NCI-H2107 treated with DMSO at 0.1 percent for 48 hours (cell line): ENCODE results near the gene TMEM120B.

Source experiments
- DNase-seq: peaks from one replicate; lab custom pipeline; 2025; ENCODE audit not compliant: unreplicated experiment; lab: John Stamatoyannopoulos, UW

TMEM120B gene

DNA sequence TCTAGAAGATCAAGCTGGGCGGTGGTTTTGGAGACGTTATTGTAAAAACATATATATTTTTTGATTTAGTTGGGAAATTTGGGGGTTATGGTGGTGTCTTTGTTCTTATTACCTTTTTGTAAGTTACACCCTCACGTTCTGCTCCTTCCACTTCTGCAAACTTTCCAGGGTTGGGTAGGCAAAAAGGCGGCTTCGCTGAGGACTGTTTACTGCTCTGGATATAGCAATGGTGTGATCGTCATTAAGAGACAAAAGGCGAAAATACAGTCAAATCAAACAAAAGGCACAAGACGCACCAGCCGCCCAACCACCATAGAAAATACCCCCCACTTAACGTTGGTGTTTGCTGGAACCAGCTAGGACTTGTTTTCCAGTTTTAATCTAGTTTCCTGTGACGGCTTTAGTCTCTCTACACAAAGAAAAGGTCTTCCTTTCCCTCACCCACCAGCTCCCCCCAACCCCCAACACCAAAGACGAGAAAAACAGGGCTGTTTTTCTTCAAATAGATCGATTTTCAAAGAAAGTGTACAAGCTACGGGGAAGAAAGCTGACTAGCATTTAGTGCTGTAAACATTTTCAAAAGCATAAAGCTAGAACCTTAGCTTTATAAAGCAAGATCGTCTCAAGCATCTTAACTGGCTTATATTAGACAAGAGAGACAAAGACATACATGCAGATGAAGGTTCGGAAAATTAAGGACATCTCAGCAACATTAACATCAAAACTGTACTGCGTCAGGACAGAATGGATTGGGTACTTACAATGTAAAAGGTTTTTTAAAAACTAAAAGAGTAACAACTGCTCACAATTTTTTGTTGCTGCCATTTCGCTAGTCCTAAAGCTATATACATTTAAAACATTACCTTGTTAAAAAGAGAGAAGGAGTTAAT, 89.3 kb downstream of the TMEM120B start:
- peak; percentile 87 for DNase-seq

DNA sequence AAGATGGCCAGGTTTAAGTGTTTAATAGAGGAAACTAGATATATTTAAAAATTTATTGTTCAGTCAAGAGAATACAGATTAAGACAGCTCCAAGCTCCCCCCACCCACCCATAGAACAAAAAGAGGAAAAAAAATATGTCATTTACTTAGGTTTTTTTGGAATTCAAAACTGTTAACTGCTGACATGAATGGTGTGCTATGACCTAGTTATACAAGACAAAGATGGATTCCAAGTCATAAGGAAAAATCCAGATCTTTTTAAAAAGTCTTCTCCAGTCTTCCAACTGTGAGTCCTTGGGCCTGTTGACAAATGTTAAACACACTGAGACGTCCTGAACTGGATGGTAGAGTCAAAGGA, 89.9 kb downstream of the TMEM120B start:
- DNase-seq, result no peak

DNA sequence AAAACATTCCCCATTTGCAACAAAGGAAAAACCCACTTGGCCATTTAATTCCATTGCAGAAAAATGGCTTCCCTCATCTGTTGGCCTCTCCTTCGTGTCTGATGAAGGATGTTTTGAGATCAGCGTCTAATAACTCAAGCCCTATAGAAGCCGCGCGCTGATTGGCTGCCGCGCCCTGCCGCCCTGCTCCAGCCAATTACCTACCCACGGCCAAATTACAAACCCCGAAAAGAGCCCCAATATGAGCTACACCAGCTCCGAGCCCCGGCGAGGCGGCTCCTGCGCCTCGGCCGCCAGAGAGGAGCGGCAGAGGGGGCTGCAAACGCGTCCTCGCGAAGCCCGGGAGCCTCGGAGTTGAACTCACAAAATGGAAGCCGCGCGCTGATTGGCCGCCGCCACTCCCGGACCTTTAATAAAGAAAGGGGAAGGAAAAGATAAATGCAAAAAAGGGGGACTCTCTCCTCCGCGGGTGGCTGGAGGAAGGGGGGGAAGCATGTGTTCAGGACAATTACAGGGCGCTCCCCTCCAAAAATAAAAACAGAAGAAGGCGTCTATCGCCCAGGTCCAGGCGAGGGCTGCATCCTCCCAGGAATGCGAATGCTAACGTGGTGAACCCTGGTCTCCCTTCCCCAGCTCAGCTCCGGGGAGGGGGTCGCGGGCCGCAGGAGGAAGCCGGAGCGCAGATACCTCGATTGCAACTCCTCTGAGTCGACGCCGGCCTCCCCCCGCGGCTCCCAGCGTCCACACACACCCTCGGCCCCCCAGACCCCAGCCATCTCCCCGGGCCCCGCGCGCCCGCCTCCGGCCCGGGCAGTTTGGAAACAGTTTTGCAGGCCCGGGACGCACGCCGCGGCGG, 90.5 kb downstream of the TMEM120B start:
- peak; percentile 96 for DNase-seq

DNA sequence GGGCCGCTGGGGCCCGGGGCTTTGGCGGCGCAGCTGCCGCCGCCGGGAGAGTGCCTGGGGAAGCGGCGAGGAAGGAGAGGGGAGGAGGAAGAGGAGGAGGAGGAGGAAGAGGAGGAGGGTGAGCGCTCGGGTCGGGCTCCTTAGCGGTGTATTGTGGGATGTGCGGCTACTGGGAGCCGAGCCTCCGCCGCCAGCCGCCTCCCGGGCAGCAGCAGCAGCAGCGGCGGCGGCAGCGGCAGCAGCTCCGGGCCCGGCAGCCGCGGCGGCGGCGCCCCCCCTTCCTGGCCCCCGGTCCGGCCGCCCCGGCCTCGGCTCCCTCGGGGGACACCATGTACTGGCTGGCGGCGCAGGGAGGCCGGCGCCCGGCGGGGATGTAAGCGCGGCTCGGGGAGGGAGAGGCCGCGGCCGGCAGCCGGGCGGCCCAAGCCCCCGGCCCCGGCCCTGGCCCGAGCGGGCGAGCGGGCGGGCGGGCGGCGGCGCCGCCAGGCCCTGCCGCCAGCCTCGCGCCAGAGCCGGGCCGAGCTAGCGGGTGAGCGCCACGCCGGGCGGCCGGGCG, 91.4 kb downstream of the TMEM120B start, which contains the start of gene SETD1B:
Gene SETD1B (plus strand): TSS at position 149 of the 556 bp plus-strand sequence. CDS start 729 bp downstream, outside the sequence.
- DNase-seq, result no peak

DNA sequence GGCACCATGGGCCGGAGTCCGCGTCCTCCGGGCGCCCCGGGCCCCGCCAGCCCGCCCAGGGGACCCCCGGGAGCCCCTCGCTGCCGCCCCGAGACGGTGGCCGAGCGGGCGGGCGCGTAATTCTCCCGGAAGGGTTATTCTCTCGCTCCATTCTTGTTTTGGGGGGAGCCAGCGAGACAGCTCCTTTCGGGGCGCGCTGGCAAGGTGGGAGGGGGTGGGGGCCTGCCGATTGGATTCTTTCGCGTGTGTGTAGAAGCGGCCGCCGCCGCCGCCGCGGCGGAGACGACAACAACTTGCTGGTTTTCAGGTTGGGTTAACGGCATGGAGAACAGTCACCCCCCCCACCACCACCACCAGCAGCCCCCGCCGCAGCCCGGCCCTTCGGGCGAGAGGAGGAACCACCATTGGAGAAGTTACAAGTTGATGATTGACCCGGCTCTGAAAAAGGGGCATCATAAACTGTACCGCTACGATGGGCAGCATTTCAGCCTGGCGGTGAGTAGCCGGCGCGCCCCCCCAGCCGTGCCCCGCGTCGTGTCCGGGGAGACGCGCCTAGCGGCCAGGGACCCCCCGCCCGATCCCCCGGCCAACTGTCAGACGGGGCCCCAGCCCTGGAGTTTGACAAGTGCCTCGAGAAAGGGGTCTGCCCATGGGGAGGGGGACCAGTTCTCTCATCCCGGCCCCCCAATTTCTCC, 92.0 kb downstream of the TMEM120B start:
- DNase-seq, result peak; percentile 29

DNA sequence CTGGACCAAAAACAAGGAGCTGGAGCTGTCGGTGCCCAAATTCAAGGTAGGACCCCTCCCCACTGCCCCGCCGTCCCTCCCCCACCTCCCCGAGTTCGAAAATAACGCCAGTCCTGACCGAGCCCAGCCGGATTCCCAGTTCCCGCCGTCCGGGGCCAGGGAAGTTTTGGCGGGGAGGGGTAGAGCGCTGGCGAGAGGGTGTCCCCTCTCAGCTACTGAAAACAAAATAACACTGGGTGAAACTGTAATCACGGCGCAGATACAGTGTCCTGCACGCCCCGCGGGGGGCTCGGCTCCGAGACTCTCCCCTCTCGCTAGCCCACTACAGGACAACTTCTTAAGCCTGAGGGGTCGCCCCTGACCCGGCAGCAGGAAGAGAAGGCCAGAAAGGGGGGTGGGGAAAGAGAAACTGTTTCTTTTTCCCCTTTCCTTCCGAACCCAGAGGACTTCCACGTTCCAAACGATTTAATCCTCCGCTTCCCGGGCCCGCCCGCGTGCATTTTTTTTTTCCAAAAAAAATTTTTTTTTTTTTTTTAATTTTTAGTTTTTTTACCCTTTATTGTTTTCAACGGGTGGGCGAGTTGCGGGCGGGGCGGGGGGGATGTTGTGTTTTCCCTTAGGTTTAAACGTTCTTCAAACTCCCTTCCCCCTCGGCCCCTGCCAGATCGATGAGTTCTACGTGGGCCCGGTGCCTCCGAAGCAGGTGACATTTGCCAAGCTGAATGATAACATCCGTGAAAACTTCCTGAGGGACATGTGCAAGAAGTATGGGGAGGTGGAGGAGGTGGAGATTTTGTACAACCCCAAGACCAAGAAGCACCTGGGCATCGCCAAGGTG, 92.8 kb downstream of the TMEM120B start:
- DNase-seq, result no peak

DNA sequence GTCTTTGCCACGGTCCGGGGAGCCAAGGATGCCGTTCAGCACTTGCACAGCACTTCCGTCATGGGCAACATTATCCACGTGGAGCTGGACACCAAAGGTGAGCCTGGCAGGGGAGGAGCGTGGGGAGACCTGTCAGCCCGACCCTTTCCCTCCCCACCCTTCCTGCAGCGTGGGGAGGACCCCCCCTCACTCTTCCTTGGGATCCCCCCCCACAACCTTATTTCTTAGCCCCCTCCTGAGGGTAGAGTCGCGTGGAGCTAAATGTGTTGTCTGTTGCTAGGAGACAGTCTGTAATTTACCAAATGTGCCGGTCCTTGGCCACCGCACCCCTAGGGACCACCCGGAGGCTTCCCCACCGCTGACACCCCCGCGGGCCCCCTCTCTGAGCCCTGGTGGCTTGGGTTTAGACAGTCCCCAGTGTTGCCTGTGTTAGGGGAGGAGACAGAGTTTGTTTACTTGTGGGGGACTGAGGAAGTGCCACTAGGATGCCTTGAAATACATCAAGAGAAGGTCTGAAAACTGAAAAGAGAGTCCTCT, 93.5 kb downstream of the TMEM120B start:
- no peak for DNase-seq

DNA sequence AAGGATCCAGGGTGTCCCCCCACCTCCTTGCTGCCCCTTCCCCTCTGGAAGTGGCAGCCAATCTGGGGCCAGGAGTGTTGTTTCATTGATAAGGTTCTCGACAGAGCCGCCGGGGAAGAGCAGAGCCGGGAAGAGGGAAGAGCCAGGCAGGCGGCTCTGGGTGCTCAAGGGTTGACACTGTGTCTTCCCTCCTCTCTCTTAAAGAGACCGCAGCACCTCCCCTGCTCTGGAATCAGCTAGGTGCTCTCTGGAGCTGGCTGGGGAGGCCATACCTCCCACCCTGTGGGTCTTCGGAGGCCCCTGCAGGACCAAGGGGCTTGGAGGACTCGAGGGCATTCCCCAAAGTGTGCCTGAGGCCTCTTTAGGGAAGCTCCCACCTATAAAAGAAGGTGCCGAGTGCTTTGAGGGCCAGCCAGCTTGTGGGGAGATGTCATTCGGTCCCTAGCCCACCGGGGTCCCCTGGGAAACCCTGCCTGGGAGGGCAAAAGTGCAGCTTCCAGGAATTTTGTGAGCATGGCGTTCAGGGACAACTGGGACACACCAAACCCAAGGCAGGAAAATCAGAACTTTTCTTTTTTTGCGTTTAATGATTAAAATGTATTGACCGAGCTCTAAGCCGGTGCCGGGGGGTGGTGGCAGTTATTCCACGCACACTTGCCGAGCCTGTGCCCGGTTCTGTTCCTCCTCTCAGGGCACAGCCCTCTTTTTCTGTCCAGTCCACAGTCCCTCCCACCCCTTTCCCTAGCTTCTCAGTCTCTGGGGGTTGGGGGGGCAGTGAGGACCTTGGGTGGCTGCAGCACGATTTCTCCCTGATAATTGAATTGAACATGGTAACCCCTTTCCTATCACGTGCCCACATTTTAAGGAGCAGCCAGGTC, 94.2 kb downstream of the TMEM120B start:
- no peak for DNase-seq

DNA sequence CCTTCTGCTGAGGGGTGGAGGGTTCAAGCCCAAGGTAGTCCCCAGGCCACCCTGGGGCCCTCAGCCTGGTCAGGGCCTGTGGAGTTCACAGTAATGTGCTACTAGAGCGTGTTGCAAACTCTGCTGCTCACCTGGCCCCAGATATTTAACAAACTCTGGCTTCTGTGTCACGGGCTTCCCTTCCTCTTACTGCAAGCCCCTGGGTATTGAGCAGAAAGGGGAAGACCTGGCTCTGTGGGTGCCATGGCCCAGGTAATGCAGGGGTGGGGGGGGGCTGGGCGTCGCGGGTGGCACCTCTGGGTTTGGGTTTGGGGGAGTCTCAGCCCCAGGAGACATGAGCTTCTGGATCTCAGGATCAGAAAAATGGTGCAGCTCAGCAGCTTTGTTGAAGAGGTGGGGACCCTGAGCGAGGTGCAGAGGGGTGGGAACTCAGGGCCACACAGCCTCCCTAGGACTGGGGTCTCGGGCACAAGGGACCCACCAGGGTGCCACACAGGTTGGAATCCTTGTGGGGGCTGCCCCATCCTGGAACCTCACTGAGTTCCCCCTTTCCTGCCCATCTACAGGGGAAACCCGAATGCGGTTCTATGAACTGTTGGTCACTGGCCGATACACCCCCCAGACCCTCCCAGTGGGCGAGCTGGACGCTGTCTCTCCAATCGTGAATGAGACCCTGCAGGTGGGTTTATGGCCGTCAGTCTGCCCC, 95.2 kb downstream of the TMEM120B start:
- no peak for DNase-seq

DNA sequence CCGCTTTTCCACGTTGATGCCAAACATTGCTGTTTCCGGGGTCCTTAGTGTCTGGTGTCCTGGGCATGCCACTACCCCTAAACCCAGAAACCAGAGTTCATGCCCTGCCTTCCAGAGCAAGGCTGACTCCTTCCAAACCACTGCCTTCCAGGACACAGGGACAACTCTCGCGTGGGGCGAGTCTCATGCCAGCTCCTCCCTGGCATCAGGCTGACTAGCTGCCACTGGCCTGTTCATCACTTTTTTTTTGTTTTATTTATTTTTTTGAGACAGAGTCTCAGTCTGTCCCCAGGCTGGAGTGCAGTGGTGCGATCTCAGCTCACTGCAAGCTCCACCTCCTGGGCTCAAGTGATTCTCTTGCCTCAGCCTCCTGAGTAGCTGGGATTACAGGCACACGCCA, 96.1 kb downstream of the TMEM120B start:
- no peak for DNase-seq

DNA sequence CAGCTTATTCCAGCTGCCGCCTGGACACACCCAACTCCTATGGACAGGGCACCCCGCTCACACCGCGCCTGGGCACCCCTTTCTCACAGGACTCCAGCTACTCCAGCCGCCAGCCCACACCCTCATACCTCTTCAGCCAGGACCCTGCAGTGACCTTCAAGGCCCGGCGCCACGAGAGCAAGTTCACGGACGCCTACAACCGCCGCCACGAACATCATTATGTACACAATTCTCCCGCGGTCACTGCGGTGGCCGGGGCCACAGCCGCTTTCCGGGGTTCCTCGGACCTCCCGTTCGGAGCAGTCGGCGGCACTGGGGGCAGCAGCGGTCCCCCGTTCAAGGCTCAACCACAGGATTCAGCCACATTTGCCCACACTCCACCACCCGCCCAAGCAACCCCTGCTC, 97.2 kb downstream of the TMEM120B start:
- no peak for DNase-seq

DNA sequence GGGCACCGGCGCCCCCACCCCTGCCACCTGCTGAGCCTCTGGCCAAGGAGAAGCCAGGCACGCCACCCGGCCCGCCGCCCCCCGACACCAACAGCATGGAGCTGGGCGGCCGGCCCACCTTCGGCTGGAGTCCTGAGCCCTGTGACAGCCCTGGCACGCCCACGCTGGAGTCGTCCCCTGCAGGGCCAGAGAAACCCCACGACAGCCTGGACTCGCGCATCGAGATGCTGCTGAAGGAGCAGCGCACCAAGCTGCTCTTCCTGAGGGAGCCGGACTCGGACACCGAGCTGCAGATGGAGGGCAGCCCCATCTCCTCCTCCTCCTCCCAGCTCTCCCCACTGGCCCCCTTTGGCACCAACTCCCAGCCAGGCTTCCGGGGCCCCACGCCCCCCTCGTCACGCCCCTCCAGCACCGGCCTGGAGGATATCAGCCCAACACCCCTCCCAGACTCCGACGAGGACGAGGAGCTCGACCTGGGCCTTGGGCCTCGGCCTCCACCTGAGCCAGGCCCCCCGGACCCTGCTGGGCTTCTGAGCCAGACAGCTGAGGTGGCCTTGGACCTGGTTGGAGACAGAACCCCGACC, 97.8 kb downstream of the TMEM120B start:
- DNase-seq, result no peak

DNA sequence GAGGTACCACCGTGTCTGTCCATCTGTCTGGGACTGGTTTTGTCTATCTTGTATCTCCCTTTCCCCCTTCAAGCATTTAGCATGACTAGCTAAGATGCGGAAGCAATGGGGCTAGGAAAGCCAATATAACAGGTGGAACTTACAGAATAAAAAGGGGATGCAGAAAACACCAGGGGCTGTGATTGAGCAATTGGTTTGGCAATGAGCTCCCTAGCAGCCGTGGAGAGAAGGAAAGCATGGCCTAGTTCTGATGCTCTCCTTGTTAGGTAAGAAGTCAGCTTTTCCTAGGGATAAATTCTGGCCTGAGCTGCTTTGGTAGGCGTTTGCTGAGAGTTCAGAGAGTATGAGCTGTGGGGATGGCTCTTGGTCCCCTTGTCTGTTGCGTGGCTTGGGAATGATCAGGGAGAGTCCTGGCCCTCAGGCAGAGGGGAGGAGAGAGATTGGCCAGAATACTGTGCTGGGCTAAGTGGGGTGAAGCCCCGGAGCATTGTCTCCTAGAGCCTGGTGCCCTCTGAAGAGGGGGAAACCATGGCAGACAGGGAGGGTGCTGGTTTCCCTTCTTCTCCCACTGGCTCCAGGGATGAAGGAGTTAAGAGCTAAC, 98.4 kb downstream of the TMEM120B start:
- no peak for DNase-seq

DNA sequence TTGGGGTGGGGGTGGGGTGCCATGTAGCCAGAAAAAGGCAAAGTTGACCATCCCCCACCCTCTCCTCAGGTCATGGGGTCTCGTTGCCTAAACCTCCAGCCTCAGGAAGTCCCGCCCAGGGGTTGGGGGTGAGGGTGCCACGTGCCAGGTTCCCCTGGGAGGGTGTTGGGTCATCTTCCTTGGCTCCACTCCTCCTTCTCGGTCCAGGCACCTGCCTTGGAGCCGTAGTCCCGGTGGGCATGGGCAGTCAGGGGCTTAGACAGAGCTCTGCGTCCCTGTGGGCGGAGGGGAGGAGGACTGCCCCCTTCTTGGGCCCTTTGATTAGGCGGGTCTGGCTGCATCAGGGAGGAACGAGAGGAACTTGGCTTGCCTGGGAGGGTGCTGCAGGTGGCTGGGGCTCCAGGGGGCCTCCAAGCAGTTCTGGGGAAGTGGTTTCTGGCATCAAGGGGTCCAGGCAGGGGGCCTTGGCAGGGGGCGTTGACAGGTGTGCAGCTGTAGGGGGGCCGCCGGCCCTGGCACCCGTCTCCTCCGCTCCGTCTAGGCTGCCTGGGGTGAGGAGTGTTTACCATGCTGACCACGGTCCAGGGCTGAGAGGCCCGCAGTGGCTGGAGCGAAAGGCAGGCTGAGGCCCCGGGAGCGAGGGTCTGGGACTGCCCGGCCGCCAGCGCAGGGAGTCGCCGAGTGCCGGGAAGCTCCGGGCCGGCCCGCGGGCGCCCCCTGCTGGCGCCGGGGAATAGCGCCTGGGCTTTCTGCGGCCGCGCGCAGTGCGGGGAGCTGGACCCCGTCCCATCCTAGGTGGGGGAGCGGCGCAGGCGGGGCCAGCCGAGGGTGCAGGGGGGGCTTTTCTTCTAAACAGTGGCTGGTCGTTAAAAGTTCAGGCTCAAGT, 99.1 kb downstream of the TMEM120B start:
- DNase-seq, result peak; percentile 22

DNA sequence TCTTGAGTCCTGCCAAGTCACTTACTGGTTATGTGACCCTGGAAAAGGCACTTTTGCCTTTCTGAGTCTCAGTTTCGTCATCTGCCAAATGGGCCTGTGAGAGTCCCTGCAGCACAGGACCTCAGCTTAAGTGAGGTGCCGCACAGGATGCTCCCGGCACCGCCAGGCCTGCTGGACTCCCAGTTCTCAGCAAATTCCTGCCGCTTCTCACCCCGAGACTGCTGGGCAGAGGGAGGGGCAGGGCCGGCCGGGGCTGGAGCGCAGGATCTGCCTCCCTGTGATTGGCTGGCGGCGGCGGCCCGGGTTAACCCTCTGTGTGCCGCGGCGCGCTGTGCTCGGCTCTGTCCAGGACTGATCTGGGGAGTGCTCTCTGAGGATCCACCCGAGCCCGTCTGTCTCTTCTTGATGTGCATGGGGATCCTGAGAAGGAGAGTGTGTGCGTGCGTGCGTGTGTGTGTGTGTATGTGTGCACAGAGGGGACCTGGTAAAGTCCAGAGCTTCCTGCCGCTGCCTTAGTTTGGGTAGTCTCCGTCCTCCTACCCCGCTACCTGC, 99.8 kb downstream of the TMEM120B start:
- no peak for DNase-seq
